HG02840 (cell line): ENCODE data around the gene SPTBN1.
"Not testable (repeated sequence)": the region's sequence is repeated elsewhere in the genome, so short reads cannot be mapped to it uniquely, and the experiment has no call there.

Experiments used
- ATAC-seq: cut with Tn5 transposase; IDR thresholded peaks from one replicate; pipeline ENCODE4 v1.9.1; 2021; ENCODE audit warnings: mild to moderate bottlenecking, moderate library complexity, moderate number of reproducible peaks; ENCODE audit not compliant: unreplicated experiment, low FRiP score

Gene SPTBN1

DNA sequence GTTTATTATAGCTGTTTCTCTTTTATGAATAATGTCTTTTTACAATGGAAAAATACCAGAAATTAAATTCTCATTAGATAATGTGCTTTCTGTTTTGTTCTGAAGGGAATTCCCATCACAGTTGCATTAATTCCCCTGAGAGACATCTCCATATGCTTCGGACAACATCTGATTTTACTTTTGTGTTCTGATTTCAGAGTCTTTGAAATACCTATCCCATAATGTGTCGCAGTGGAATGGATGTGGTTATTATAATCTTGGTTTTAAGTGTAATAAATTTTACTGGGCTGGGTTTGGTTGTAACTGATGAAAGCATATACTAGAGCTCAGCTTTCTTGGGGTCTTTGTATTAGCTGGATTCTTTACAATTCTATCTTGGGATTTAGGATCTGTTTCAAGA is 12.5 kb downstream of the SPTBN1 start:
- no peak for ATAC-seq

DNA sequence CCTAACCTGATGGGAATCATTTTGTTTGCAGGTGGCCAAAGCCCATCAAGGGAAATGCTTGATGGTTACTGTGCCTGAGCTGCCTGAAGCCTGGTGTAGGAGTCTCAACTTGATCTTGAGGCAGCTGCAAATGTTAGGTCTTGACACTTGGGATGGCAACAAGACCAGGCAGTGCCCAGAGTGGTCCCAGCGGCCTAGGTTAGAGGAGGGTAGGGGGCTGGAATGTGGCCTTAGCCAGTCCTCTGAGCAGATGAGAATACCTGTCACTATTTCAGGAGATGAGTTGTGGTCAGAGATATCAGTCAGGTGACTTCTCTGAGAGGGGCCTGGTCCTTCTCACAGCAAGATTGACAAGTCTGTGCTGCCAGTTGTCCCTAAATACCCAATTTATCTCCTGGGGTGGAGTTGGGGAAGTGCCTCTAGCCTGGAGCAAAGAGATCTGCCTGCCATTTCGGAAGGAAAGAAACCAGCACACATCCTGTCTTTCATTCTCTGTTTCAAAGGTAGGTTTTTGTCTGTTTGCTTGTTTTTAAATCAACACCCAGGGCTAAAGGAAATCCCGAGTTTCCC is 13.4 kb downstream of the SPTBN1 start:
- no peak for ATAC-seq

DNA sequence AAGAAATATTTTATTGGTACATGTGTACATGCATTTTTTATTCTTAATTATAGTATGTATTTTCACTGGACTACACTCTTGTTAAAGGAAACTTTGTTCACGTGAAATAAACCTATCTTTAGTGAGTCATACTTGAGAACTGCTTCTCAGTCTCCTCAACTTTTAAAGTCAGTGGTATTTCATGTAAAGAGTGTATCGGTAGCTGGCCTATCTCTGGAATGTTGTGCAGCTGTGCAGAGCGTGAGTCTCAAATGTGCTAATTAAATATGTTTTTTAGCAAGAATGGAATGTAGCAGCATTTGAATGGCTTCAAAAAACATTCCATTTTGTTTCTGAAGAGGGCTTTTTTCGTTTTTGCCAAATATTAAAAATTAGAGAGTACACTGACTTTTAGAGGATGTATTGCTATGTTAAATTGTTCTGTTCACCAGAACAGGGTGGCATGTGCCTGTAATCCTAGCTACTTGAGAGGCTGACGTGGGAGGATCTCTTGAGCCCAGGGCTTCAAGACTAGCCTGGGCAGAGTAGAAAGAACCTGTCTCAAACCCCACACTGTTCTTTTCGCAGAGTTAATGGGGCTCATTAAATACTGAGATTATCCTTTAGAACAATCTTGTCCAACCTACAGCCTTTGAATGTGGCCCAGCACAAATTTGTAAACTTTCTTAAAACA is 14.3 kb downstream of the SPTBN1 start:
- ATAC-seq = no peak

DNA sequence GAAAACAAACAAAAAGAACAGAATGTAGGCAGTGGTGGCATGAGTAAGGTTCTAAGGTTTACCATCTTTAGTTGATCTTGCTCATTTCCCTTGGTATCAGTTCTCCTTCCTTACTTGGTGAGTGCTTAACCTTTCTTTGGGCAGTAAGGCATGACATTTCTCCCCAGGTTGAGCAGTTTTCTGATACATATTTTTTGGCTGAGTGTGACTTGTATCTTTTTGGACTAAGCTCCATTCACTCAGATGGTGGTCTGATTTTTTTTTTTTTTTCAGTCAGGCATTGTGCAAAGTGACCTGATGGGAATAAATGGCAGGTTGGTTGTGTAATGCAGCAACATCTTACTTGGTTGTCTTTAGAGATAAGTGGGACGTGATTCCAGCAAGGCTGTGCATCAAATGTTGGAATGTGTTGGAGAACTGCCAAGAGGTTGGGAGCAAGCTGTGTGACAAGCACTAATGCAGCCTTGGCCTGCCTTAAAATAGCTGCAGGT is 15.1 kb downstream of the SPTBN1 start:
- ATAC-seq = peak; percentile 76

DNA sequence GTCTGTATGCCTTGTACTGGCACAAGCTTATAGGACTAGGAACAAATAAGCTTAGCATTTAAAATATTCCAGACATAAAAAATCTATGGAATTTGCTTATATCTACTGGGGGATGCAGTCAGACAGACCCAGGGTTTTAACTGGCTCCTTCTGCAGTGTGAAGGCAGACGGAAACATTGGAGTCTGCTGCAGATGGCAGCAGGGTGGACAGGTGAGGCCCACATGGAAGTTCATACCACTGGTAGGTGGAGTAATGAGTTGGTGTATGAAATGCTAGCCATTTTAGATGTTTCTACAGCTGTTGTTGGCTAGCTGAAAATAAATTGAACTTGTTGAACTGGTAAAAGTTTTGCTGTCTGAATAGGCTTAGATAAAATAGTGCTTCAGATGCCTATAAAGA is 17.7 kb downstream of the SPTBN1 start:
- ATAC-seq = no peak

DNA sequence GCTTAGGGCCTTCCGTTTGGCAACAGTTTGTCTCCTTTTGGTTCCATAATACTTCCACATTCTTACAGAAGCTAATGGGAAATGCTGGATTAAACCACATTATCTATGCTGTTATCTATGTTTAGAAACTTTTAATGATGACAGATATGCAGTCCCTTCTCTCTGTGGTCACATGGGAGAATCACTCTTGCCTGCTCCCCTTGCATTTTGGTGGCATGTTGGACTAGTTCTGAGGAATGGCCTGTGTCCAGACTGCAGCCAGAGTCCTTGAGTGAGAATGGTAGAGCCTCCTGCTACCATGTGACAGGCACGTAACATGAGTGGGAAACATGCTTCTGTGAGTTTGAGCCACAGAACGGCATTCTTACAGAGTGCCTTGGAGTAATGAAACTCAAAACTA is 19.2 kb downstream of the SPTBN1 start:
- ATAC-seq = no peak

- no peak for ATAC-seq
Observed at GRCh38 chr2:54475919-54476318, 19.8 kb downstream of the SPTBN1 start.

DNA sequence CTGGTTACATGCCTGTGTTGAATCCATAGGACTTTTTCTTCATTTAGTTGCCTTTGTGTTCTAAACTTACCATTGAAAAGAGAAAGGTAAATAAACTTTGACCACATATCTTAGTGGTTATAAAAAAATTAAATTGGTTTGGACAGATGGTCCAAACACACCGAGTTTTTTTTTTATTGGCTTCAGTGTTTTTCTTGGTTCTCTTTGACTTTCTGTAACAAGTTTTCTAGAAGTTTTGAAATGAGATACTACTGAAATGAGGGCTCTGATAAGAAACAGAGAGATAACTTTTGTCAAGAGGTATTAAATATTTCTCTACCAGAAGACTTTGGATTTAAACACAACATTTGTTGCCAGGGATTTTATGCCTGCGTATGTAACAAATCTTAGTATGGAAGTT is 20.7 kb downstream of the SPTBN1 start:
- no peak for ATAC-seq

- no peak for ATAC-seq
Observed at GRCh38 chr2:54477896-54478295, 21.8 kb downstream of the SPTBN1 start.

GRCh38 chr2:54478899-54479298 is 22.8 kb downstream of the SPTBN1 start:
- ATAC-seq = no peak

DNA sequence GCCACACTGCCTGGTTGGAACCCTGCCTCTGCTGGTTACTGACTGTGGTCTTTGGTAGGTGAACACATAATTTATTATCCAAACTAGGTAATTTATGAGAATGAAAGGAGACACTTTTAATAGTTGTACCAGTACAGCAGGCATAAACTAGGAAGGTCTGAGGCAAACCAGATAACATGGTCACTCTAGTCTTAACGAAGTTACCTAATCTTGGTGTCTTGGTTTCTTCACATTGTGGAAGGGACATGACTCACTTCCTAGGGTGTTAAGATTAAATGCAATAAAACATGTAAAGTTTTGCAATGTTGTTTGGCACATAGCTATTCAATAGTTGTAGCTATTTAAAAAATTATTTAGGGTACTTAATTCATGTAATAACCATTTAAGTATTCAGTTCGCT is 23.3 kb downstream of the SPTBN1 start:
- no peak for ATAC-seq

DNA sequence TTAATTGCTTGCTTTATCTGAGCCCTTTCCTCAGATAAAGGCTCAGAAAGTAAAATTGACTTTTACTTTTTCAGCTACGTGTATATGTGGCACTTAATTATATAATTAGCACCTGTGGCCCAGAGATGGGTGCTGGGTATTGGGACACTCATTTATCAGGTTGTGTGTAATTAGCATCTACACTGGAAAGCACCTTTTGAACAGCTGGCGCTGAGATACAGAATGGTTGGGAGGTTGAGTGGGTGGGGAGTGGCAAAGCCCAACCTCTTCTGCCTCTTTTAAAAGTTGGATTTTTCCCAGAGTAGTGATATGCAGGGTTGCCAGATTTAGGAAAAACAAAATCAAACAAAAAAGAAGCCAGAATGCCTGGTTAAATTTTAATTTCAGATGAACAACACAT is 23.9 kb downstream of the SPTBN1 start:
- ATAC-seq = no peak

DNA sequence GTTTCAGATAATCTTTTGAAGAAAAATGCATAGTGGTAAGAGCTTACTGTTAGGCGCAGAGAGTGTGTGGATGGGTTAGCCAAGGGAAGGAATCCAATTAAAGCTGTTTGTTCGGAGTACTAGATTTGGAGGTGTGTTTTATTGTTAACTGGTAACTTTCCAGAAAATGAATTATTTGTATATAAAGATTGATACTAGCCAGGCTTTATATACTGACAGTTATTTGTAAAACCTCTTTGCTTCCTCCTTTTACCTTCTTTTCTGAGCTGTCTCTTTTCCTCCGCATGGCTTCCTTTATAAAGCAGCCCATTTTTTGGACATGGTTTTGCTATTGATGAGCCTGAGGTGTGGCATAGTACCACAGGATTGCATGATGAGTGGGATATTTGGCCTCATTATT is 25.6 kb downstream of the SPTBN1 start:
- no peak for ATAC-seq

GRCh38 chr2:54482715-54483114 is 26.6 kb downstream of the SPTBN1 start:
- ATAC-seq = no peak

DNA sequence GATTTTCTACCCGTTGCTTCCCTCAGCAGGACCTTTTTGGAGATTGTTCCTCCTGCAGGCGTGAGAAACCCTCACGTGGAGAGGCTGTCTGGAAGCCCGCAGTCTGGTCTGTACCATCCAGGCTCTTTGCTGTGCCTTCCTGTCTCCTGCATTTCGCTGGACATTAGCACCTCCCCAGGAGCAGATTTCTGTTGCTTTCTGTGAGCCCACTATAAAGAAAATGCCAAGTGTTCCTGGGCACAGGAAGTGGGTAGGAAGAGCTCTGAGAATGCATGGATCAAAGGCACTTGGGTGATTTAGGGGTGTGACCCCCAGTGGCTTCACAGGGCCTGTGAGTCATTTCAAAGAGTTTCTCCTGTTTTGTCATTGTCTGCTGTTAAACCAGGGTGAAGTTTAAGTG is 27.3 kb downstream of the SPTBN1 start:
- ATAC-seq = no peak

- not testable (repeated sequence) for ATAC-seq
Observed at GRCh38 chr2:54485756-54486155, 29.6 kb downstream of the SPTBN1 start.

DNA sequence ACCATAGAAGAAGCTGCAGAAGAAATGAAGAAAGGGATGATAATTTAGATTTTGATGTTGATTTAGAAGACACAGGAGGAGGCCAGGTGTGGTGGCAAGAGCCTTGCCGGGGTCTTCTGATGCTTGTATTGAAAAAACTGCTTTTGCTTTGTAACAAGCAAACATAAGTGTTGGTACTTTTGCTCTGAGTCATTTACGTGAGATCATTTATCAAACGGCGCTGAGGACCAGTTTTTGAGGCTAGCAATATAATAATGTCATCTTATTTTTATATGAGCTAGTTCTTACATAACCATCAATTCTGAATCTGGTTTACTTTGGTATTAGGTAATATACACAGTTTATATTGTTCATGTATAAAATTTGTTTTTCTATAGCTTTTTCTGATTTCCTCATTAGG is 30.6 kb downstream of the SPTBN1 start:
- no peak for ATAC-seq

DNA sequence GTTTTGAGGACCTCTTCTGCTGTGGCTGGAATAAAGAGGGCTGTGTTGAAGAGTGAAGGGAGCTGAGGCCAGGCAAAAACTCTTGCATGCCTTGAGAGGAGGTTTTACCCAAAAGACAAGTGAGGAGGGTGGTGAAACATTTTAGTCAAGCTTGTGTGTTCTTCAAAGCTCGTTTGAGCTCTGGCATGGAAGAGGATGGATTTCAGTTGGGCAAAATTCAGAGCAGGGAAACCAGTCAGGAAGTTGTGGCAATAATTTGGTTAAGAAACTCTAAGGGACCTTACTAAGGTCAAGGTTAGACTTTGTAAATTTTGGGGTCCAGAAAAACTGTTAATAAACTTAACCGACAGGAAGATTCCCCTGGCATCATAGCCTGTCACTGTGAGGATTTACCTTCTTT is 34.7 kb downstream of the SPTBN1 start:
- ATAC-seq = no peak

- no peak for ATAC-seq
Observed at GRCh38 chr2:54492335-54492734, 36.2 kb downstream of the SPTBN1 start.

DNA sequence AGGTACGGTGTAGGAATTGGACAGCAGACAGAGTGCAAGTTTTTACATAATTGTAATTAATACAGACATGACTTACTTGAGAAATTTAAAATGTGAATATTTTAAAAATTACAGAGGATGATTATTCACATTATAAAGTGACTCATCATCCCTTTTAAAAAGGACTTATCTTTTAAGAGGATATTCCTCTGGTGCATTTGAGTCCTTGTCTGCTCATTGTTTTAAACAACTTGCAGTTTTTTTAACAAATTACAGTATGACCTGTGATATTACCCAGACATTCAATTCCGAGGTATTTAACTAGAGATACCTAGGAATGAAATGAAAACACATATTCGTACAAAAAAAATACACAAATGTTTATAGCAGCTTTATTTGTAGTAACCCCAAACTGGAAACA is 38.0 kb downstream of the SPTBN1 start:
- ATAC-seq = no peak

DNA sequence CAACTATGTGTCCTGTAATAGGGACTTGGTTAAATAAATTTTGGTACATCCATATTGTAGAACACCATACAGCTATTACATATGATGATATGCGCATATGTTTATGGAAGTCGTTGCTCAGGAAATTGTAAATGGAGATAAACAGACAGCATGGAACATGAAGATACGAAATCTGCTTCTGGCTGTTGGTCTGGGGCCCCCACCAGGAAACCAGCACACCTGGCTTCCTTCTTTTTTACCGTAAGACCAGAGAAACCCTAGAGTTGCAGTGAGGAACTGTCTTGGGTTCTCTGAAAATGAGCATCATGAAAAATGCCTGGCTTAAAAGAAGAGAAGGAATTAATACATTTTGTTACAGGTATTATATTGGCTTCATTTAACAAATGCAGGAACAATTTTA is 40.8 kb downstream of the SPTBN1 start:
- no peak for ATAC-seq
